Camera-type eye (tissue), 1 donor: Measurements from ENCODE around the gene PCDHA11. TPM values are rescaled to one million over a fixed set of nuclear protein-coding genes. Genes with fewer than 3 reads are reported as not detected.

Experiments
- total RNA-seq: library from RNA; depleted of rRNA; stranded (reverse); fragments of >200 nt; gene quantifications from one replicate; pipeline ENCODE4 v1.2.3, GENCODE V29; 2014

PCDHA11 gene, protein sequence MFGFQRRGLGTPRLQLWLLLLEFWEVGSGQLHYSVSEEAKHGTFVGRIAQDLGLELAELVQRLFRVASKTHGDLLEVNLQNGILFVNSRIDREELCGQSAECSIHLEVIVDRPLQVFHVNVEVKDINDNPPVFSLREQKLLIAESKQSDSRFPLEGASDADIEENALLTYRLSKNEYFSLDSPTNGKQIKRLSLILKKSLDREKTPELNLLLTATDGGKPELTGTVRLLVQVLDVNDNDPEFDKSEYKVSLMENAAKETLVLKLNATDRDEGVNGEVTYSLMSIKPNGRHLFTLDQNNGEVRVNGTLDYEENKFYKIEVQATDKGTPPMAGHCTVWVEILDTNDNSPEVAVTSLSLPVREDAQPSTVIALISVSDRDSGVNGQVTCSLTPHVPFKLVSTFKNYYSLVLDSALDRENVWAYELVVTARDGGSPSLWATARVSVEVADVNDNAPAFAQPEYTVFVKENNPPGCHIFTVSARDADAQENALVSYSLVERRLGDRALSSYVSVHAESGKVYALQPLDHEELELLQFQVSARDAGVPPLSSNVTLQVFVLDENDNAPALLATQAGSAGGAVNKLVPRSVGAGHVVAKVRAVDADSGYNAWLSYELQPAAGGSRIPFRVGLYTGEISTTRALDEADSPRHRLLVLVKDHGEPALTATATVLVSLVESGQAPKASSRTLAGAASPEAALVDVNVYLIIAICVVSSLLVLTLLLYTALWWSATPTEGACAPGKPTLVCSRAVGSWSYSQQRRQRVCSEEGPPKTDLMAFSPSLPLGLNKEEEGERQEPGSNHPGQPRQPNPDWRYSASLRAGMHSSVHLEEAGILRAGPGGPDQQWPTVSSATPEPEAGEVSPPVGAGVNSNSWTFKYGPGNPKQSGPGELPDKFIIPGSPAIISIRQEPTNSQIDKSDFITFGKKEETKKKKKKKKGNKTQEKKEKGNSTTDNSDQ
- 8.9 TPM for total RNA-seq

DNA sequence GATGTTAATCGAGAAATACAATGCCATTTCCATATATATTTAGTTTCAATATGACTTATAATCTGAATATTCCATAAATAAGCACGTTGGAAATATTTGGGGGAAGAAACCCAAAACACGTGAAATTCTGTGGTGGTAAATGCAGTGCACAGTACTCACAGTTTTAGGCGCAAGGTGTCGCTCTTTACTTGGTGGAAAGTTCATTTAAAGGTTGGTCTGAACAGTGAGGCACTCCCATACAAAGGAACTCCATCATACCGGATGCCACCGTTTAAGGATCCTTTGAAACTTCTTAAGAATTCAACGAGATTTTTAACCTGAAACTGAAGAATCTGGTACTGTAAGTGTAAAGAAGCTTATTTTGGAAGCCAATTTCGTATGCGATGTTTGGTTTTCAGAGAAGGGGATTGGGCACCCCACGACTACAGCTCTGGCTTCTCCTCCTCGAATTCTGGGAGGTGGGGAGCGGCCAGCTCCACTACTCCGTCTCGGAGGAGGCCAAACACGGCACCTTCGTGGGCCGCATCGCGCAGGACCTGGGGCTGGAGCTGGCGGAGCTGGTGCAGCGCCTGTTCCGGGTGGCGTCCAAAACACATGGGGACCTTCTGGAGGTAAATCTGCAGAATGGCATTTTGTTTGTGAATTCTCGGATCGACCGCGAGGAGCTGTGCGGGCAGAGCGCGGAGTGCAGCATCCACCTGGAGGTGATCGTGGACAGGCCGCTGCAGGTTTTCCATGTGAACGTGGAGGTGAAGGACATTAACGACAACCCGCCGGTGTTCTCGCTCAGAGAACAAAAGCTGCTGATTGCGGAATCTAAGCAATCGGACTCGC, at the start of gene PCDHA11:
Gene PCDHA11, plus strand, starts transcription at position 237 of the 834 bp plus-strand sequence. Its CDS starts 147 bp downstream, at position 384.

DNA sequence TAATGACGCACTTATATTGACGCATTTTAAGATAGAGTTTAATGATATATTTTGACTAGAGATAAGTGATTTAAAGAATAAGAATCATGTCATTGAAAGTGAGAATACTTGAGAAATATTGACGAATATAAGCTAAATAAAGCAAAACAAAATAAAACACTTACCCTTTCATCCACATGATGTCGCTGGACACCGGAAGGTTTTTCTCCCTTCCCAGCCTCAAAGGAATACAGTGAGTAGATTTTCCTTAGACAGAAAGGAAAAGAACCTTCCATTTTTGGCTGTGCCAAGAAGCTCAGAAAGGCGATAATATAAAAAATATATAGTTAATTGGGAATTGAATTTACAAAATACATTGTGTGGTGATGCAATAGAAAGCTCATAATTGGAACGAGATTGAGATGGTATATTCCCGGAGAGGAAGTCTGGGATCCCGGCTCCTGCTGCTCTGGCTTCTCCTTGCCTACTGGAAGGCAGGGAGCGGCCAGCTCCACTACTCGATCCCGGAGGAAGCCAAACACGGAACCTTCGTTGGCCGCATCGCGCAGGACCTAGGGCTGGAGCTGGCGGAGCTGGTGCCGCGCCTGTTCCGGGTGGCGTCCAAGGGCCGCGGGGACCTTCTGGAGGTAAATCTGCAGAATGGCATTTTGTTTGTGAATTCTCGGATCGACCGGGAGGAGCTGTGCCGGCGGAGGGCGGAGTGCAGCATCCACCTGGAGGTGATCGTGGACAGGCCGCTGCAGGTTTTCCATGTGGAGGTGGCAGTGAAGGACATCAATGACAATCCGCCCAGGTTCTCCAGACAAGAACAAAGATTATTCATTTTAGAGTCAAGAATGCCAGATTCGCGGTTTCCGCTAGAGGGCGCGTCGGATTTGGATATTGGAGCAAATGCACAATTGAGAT, 47.1 kb upstream of the PCDHA11 start, which contains the start of gene PCDHA5:
Gene PCDHA5, plus strand, starts transcription at position 239 of the 906 bp plus-strand sequence.

DNA sequence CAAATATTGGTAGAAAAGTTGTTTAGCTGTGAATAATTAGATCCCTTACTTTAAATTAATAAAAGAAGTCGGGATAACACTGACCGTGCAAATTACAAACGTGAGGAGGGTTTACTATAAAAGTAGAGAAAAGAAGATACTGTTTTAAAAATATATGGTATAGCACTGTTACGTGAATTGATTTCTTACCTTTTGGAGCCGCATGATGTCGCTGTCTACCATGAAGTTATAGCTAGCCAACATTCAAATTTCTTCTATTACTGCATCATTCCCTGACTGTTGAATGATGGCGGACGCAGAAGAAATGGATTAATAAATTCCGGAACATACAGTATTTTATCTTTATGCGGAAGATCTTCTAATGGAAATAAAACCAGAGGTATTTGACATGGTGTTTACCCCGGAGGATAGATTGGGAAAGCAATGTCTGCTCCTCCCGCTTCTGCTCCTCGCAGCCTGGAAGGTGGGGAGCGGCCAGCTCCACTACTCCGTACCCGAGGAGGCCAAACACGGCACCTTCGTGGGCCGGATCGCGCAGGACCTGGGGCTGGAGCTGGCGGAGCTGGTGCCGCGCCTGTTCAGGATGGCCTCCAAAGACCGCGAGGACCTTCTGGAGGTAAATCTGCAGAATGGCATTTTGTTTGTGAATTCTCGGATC, 40.9 kb upstream of the PCDHA11 start, which contains the start of gene PCDHA6:
Gene PCDHA6, plus strand, starts transcription at position 257 of the 658 bp plus-strand sequence. Its CDS starts 132 bp downstream, at position 389.

DNA sequence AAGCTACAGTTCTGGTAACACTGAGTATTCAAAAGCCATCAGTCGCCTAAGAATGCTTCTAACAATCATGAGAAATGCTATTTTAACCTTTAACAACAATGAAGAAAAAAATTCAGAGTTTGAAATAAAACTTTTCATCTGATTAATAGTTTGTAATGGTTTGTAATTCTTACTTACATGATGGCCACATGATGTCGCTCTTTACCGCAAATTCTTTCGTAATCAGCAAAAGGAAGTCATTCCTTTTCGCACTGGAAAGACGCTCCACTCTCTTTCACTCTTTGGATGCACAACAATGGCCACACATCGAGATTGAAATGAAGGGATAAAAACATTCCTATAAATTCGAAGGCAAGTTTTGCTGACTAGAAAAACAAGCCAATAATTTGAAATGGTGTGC, 34.8 kb upstream of the PCDHA11 start, which contains the start of gene PCDHA7:
Gene PCDHA7, plus strand, starts transcription at position 277 of the 400 bp plus-strand sequence. Its CDS starts 115 bp downstream, at position 392.

DNA sequence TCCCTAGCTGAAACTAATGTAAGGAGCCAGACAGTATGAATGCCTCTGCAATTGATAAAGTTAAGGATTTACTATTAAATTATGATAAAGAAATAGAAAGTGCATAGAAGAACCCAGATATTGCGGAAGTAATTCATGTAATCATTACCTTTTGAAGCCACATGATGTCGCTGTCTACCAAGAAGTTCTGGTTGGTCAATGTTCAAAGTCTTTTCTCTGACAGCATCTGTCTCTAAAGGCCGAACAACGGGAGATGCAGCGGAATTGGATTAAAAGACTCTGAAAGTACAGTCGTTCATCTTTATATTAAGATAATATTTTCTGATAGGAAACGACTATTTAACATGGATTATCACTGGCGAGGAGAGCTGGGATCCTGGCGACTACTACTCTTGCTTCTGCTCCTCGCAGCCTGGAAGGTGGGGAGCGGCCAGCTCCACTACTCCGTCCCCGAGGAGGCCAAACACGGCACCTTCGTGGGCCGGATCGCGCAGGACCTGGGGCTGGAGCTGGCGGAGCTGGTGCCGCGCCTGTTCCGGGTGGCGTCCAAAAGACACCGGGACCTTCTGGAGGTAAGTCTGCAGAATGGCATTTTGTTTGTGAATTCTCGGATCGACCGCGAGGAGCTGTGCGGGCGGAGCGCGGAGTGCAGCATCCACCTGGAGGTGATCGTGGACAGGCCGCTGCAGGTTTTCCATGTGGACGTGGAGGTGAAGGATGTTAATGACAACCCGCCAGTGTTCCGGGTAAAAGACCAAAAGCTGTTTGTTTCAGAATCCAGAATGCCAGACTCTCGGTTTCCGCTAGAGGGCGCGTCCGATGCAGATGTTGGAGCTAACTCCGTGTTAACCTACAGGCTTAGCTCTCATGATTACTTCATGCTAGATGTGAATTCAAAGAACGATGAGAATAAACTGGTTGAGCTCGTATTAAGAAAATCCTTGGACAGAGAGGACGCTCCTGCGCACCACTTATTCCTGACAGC, 27.5 kb upstream of the PCDHA11 start, which contains the start of gene PCDHA8:
Gene PCDHA8, plus strand, starts transcription at position 210 of the 985 bp plus-strand sequence. Its CDS starts 135 bp downstream, at position 345.

DNA sequence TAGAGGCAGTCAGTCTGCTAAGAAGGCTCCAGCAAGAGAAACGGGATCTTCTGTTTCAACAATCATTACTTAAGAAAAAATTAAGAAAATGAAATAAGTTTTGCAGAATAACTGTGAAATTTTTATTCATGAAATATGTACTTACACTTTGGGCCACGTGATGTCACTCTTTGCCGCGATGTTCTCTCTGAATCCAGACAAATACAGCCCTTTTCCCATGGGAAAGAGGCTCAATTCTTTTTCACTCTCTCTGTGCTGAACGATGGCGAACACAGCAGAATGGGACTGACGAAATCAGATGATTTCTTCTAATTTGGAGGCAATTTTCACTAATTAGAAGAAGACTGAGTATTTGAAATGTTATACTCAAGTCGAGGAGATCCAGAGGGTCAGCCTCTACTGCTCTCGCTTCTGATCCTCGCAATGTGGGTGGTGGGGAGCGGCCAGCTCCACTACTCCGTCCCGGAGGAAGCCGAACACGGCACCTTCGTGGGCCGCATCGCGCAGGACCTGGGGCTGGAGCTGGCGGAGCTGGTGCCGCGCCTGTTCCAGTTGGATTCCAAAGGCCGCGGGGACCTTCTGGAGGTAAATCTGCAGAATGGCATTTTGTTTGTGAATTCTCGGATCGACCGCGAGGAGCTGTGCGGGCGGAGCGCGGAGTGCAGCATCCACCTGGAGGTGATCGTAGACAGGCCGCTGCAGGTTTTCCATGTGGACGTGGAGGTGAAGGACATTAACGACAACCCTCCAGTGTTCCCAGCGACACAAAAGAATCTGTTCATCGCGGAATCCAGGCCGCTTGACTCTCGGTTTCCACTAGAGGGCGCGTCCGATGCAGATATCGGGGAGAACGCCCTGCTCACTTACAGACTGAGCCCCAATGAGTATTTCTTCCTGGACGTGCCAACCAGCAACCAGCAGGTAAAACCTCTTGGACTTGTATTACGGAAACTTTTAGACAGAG, 20.3 kb upstream of the PCDHA11 start, which contains the start of gene PCDHA9:
Gene PCDHA9, plus strand, starts transcription at position 244 of the 964 bp plus-strand sequence. Its CDS starts 114 bp downstream, at position 358.

DNA sequence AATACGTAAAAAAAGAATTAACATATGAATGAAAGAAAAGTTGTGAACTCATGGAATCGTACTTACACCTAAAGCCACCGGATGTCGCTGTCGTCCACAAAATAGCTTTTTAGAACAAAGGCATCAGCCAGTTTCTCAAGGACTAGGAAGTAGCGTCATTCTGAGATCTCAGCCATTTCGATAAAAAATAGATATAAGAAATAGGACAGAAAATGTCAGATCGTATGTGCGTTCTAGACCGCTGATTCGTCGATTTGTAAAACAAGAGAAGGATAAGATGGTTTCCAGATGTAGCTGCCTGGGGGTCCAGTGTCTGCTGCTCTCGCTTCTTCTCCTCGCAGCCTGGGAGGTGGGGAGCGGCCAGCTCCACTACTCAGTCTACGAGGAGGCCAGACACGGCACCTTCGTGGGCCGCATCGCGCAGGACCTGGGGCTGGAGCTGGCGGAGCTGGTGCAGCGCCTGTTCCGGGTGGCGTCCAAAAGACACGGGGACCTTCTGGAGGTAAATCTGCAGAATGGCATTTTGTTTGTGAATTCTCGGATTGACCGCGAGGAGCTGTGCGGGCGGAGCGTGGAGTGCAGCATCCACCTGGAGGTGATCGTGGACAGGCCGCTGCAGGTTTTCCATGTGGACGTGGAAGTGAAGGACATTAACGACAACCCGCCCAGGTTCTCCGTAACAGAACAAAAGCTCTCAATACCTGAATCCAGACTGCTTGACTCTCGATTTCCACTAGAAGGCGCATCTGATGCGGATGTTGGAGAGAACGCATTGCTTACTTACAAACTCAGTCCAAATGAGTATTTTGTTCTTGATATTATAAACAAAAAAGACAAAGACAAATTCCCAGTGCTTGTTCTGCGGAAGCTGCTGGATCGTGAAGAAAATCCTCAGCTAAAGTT, 12.7 kb upstream of the PCDHA11 start, which contains the start of gene PCDHA10:
Gene PCDHA10, plus strand, starts transcription at position 126 of the 903 bp plus-strand sequence. Its CDS starts 152 bp downstream, at position 278.

DNA sequence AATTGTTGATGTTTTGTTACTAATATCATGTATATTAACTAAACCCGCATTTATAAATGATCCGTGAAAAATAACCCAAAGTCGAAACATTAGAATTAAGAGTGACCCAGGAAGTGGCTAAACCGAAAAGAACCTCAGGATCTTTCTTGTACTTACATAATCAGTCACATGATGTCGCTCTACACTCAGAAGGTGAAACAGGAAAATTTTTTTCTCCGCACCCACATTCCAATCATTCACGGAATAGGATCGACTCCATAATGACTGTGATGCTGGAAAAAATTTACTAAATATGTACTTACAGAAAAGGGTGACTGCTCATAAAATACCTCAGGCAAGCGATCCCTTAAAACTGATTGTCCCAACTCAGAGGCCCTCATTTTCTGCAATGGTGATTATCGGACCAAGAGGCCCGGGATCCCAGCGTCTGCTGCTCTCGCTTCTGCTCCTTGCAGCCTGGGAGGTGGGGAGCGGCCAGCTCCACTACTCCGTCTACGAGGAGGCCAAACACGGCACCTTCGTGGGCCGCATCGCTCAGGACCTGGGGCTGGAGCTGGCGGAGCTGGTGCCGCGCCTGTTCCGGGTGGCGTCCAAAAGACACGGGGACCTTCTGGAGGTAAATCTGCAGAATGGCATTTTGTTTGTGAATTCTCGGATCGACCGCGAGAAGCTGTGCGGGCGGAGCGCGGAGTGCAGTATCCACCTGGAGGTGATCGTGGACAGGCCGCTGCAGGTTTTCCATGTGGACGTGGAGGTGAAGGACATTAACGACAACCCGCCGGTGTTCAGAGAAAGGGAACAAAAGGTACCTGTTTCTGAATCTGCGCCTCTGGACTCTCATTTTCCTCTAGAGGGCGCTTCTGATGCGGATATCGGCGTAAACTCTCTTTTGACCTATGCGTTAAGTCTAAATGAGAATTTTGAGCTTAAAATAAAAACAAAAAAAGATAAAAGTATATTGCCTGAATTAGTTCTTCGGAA, 6.6 kb downstream of the PCDHA11 start, which contains the start of gene PCDHA12:
Gene PCDHA12, plus strand, starts transcription at position 224 of the 981 bp plus-strand sequence. Its CDS starts 165 bp downstream, at position 389.

DNA sequence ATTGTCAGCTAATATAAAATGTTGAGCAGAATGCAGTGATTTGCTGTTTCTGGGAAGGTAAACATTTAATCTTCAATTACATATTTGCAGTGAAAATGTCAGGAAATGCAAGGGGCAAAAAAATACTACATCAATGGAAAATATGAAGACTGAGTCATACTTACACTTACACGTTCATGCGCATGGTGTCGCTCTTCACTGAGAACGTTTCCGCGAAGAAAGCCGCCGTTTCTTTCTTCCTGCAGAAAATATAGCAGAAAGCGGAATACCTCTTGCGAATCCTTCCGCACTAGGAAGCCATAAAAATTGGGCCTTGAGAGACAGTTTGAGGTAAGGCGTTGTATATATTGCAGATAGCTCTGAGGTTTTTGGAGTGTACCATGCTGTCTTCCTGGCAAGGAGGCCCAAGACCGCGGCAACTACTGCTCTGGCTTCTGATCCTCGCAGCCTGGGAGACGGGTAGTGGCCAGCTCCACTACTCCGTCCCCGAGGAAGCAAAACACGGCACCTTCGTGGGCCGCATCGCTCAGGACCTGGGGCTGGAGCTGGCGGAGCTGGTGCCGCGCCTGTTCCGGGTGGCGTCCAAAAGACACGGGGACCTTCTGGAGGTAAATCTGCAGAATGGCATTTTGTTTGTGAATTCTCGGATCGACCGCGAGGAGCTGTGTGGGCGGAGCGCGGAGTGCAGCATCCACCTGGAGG, 13.3 kb downstream of the PCDHA11 start, which contains the start of gene PCDHA13:
Gene PCDHA13, plus strand, starts transcription at position 236 of the 702 bp plus-strand sequence. Its CDS starts 145 bp downstream, at position 381.

Other genes starting within 250 kb of the PCDHA11 start
- 22.0 TPM for gene CD14, start 235.8 kb upstream of the PCDHA11 start, total RNA-seq
- gene TMCO6, start 229.5 kb upstream of the PCDHA11 start, total RNA-seq = 54.8 TPM
- 31.1 TPM for gene NDUFA2, start 221.3 kb upstream of the PCDHA11 start, total RNA-seq
- gene IK, start 221.1 kb upstream of the PCDHA11 start, total RNA-seq = 134 TPM
- 16.2 TPM for gene WDR55, start 204.1 kb upstream of the PCDHA11 start, total RNA-seq
- 0.60 TPM for gene DND1, start 195.4 kb upstream of the PCDHA11 start, total RNA-seq
- gene HARS1, start 177.6 kb upstream of the PCDHA11 start, total RNA-seq = 45.3 TPM
- 35.0 TPM for gene HARS2, start 177.5 kb upstream of the PCDHA11 start, total RNA-seq
- 37.4 TPM for gene ZMAT2, start 168.5 kb upstream of the PCDHA11 start, total RNA-seq
- 0.71 TPM for gene PCDHA1, start 82.8 kb upstream of the PCDHA11 start, total RNA-seq
- 2.4 TPM for gene PCDHA2, start 74.1 kb upstream of the PCDHA11 start, total RNA-seq
- gene PCDHA3, start 67.9 kb upstream of the PCDHA11 start, total RNA-seq = 4.6 TPM
- gene PCDHA4, start 61.9 kb upstream of the PCDHA11 start, total RNA-seq = 7.1 TPM
- 2.9 TPM for gene PCDHA5, start 47.3 kb upstream of the PCDHA11 start, total RNA-seq
- gene PCDHA6, start 41.0 kb upstream of the PCDHA11 start, total RNA-seq = 5.6 TPM
- gene PCDHA7, start 34.7 kb upstream of the PCDHA11 start, total RNA-seq = 3.6 TPM
- 3.6 TPM for gene PCDHA8, start 27.8 kb upstream of the PCDHA11 start, total RNA-seq
- 4.6 TPM for gene PCDHA9, start 20.6 kb upstream of the PCDHA11 start, total RNA-seq
- 4.6 TPM for gene PCDHA10, start 13.1 kb upstream of the PCDHA11 start, total RNA-seq
- gene PCDHA12, start 6.4 kb downstream of the PCDHA11 start, total RNA-seq = 5.1 TPM
- 9.7 TPM for gene PCDHA13, start 13.2 kb downstream of the PCDHA11 start, total RNA-seq
- 7.6 TPM for gene PCDHAC1, start 57.3 kb downstream of the PCDHA11 start, total RNA-seq
- 39.0 TPM for gene PCDHAC2, start 97.5 kb downstream of the PCDHA11 start, total RNA-seq
- gene PCDHB1, start 182.4 kb downstream of the PCDHA11 start, total RNA-seq = 0.05 TPM
- gene PCDHB2, start 225.7 kb downstream of the PCDHA11 start, total RNA-seq = 8.3 TPM
- 10.6 TPM for gene PCDHB3, start 231.5 kb downstream of the PCDHA11 start, total RNA-seq